Activated CD8-positive, alpha-beta T cell treated with anti-CD3 and anti-CD28 coated beads, Interleukin-2, amount 10 ng/mL, durations not matched to agents 7 days and 5 days (primary cell): ENCODE results near the gene CFAP68. TPM values are rescaled to one million over a fixed set of nuclear protein-coding genes. Genes with fewer than 3 reads are reported as not detected.
"Not testable (repeated sequence)": the region's sequence is repeated elsewhere in the genome, so short reads cannot be mapped to it uniquely, and the experiment has no call there.

Experiments
- ATAC-seq: fragments of 150-1000 bp; cut with Tn5 transposase; one replicate; pipeline ENCODE4 v1.10.0; 2021; ENCODE audit warnings: moderate library complexity
- CTCF ChIA-PET: fragments of 350-600 bp; sonication (Branson Sonifier 250); formaldehyde crosslinking; loops from one replicate; lab custom pipeline; 2021; ENCODE audit warnings: antibody characterized with exemption; lab: Charles Lee
- POLR2A ChIA-PET: fragments of 350-600 bp; sonication (Branson Sonifier 250); formaldehyde crosslinking; loops from one replicate; lab custom pipeline; 2021; ENCODE audit warnings: antibody characterized with exemption; lab: Charles Lee
- DNase-seq: peaks from one replicate; pipeline ENCODE4 v3.0.0-alpha.2; 2020
- H3K27ac Mint-ChIP-seq: one replicate; pipeline ENCODE4 v1.8.0; 2021; ENCODE audit warnings: mild to moderate bottlenecking, mixed read lengths
- H3K27me3 Mint-ChIP-seq: one replicate; pipeline ENCODE4 v1.8.0; 2021; ENCODE audit warnings: low read depth, mixed read lengths
- H3K36me3 Mint-ChIP-seq: one replicate; pipeline ENCODE4 v1.8.0; 2021; ENCODE audit warnings: low read depth, mixed read lengths
- H3K4me1 Mint-ChIP-seq: one replicate; pipeline ENCODE4 v1.8.0; 2021; ENCODE audit warnings: low read depth, mixed read lengths
- H3K4me3 Mint-ChIP-seq: one replicate; pipeline ENCODE4 v1.8.0; 2021; ENCODE audit warnings: mild to moderate bottlenecking, mixed read lengths
- H3K9me3 Mint-ChIP-seq: one replicate; pipeline ENCODE4 v1.8.0; 2022; ENCODE audit warnings: mixed read lengths; ENCODE audit not compliant: insufficient read depth
- total RNA-seq, 2 experiments: library from RNA; stranded (reverse); gene quantifications; one replicate each; pipeline ENCODE4 v1.2.3, GENCODE V29; 2021

CFAP68 gene
- total RNA-seq, 2 experiments from 2014 or later: 17.8 to 18.3 TPM

DNA sequence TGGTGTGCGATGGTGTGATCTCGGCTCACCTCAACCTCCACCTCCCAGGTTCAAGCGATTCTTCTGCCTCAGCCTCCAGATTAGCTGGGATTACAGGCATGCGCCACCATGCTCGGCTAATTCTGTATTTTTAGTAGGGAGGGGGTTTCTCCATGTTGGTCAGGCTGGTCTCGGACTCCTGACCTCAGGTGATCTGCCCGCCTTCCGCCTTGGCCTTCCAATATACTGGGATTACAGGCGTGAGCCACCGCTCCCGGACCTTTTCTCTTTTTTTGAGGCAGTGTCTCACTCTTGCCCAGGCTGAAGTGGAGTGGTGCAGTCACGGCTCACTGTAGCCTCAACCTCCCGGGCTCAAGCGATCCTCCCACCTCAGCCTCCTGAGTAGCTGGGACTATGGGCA, 53.8 kb downstream of the CFAP68 start:
- peaks cover 26% of the 10 kb centered on the region for H3K4me1 Mint-ChIP-seq
- POLR2A ChIA-PET, H3K9me3 Mint-ChIP-seq, H3K27ac Mint-ChIP-seq, H3K4me3 Mint-ChIP-seq, H3K27me3 Mint-ChIP-seq, DNase-seq, ATAC-seq, H3K36me3 Mint-ChIP-seq: not testable (repeated sequence)
- CTCF ChIA-PET: interaction anchor here (1.0 to 13.6 kb wide), 4 partner anchors 26 to 180 kb away, joined by 3 to 261 read pairs (median 6); no protein-coding TSS in a partner anchor

DNA sequence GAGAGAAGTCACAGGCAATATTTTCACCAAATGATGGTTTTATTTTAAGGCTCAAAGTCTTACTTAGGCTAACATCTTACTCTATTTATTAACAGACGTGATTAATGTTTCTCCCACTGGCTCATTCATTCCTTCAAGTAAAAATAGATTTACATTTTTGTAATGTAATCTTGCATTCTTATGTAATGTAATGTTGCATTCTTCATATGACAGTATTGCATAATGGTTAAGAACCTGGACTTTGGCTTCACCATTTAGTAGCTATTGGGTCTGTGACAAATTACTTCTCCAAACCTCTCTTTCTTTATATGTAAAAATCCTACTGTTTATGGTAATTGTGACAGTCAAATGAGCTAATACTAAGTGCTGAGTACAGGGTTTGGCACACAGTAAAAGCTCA, 54.5 kb downstream of the CFAP68 start:
- POLR2A ChIA-PET: no interaction called here
- no peaks in the 10 kb centered on the region for H3K27me3 Mint-ChIP-seq
- peaks cover 33% of the 10 kb centered on the region for H3K4me1 Mint-ChIP-seq
- CTCF ChIA-PET: interaction anchor here (0.6 to 13.6 kb wide), 9 partner anchors 8 to 346 kb away, joined by 3 to 261 read pairs (median 3); no protein-coding TSS in a partner anchor
- no peaks in the 10 kb centered on the region for H3K36me3 Mint-ChIP-seq
- no peaks in the 10 kb centered on the region for H3K9me3 Mint-ChIP-seq
- ATAC-seq (no peak), DNase-seq (no peak)
- no peak overlapping the region for H3K27ac Mint-ChIP-seq
- no peak overlapping the region for H3K4me3 Mint-ChIP-seq

- Mint-ChIP-seq H3K36me3 (no peaks in the 10 kb centered on the region), H3K4me3 (no peak overlapping the region), H3K9me3 (no peaks in the 10 kb centered on the region), H3K27ac (no peak overlapping the region), H3K27me3 (no peaks in the 10 kb centered on the region), H3K4me1 (peaks cover 38% of the 10 kb centered on the region)
- CTCF ChIA-PET: interaction anchor here (0.6 to 13.6 kb wide), 10 partner anchors 8 to 346 kb away, joined by 3 to 261 read pairs (median 4); no protein-coding TSS in a partner anchor
- DNase-seq (no peak), ATAC-seq (no peak)
- POLR2A ChIA-PET: no interaction called here
Observed at GRCh38 chr11:111934306-111934705, 55.0 kb downstream of the CFAP68 start.

Other genes starting within 250 kb of the CFAP68 start
- gene PPP2R1B, start 113.2 kb upstream of the CFAP68 start, total RNA-seq: 10 to 100 TPM; 56.4 to 57.7 TPM
- 10 to 100 TPM; 29.2 to 31.1 TPM for gene ALG9, start 8.0 kb upstream of the CFAP68 start, total RNA-seq
- gene FDXACB1, start 376 bp upstream of the CFAP68 start, total RNA-seq: 1 to 10 TPM; 4.4 to 5.9 TPM
- gene CRYAB, start 32.2 kb downstream of the CFAP68 start, total RNA-seq: not detected
- not detected for gene HSPB2, start 33.2 kb downstream of the CFAP68 start, total RNA-seq
- gene C11orf52, start 39.4 kb downstream of the CFAP68 start, total RNA-seq: not detected
- 1 to 10 TPM; 3.1 to 5.1 TPM for gene DIXDC1, start 57.8 kb downstream of the CFAP68 start, total RNA-seq
- gene DLAT, start 145.9 kb downstream of the CFAP68 start, total RNA-seq: 10 to 100 TPM; 35.4 to 36.7 TPM
- under 1 TPM; 0.24 to 0.76 TPM for gene PIH1D2, start 194.5 kb downstream of the CFAP68 start, total RNA-seq
- 10 to 100 TPM; 17.1 to 22.9 TPM for gene NKAPD1, start 194.8 kb downstream of the CFAP68 start, total RNA-seq
- gene TIMM8B, start 207.2 kb downstream of the CFAP68 start, total RNA-seq: 10 to 100 TPM; 59.1 to 62.3 TPM
- gene SDHD, start 207.3 kb downstream of the CFAP68 start, total RNA-seq: 10 to 100 TPM; 98.2 to 99.4 TPM